DMS153 treated with DMSO at 0.1 percent for 48 hours (cell line): Measurements from ENCODE around the gene EDAR.

Experiments
- DNase-seq: peaks from one replicate; lab custom pipeline; 2025; ENCODE audit not compliant: unreplicated experiment; lab: John Stamatoyannopoulos, UW

EDAR gene

GRCh38 chr2:108925735-108926134 lies 63.3 kb downstream of the EDAR start:
- no peak for DNase-seq

GRCh38 chr2:108925286-108925685 lies 63.7 kb downstream of the EDAR start:
- no peak for DNase-seq

GRCh38 chr2:108924580-108925251 lies 64.3 kb downstream of the EDAR start:
- DNase-seq: no peak

GRCh38 chr2:108923736-108924579 lies 65.1 kb downstream of the EDAR start:
- DNase-seq: no peak

GRCh38 chr2:108923019-108923700 lies 65.9 kb downstream of the EDAR start:
- DNase-seq: no peak

GRCh38 chr2:108922141-108922915 lies 66.7 kb downstream of the EDAR start:
- no peak for DNase-seq

GRCh38 chr2:108921096-108922030 lies 67.7 kb downstream of the EDAR start:
- DNase-seq: no peak

- no peak for DNase-seq
Measured at GRCh38 chr2:108920686-108921085, 68.3 kb downstream of the EDAR start.

- DNase-seq: no peak
Measured at GRCh38 chr2:108919571-108920373, 69.2 kb downstream of the EDAR start.

- DNase-seq: no peak
Measured at GRCh38 chr2:108918941-108919341, 70.1 kb downstream of the EDAR start.

- no peak for DNase-seq
Measured at GRCh38 chr2:108918156-108918874, 70.7 kb downstream of the EDAR start.

GRCh38 chr2:108917526-108917925 lies 71.5 kb downstream of the EDAR start:
- DNase-seq: no peak

- DNase-seq: no peak
Measured at GRCh38 chr2:108916796-108917421, 72.1 kb downstream of the EDAR start.

GRCh38 chr2:108916122-108916795 lies 72.8 kb downstream of the EDAR start:
- DNase-seq: no peak

- no peak for DNase-seq
Measured at GRCh38 chr2:108912629-108912902, 76.5 kb downstream of the EDAR start.

GRCh38 chr2:108911807-108912628 lies 77.0 kb downstream of the EDAR start:
- DNase-seq: no peak

- no peak for DNase-seq
Measured at GRCh38 chr2:108911401-108911800, 77.6 kb downstream of the EDAR start.
